Neural cell (in vitro differentiated cells): ENCODE data around the gene FAM78B. TPM values are rescaled to one million over a fixed set of nuclear protein-coding genes. Genes with fewer than 3 reads are reported as not detected.

Source experiments
- H2AFZ ChIP-seq: fragments of 200-600, 300-800 bp; sonication (generic), shearing (Covaris generic); 2 replicates; pipeline ENCODE4 v1.6.0; 2014; ENCODE audit warnings: low read depth, mild to moderate bottlenecking, antibody characterized with exemption, low read length, moderate library complexity
- H3F3A ChIP-seq: fragments of 200-600 bp; shearing (Covaris generic); 2 replicates; pipeline ENCODE4 v1.6.1; 2016; ENCODE audit warnings: mild to moderate bottlenecking, moderate library complexity, mixed read lengths, antibody characterized with exemption, low read length; ENCODE audit not compliant: insufficient read depth, poor library complexity, severe bottlenecking
- H3K27ac ChIP-seq: fragments of 200-600, 300-800 bp; sonication (generic), shearing (Covaris generic); 2 replicates; pipeline ENCODE4 v1.5.1; 2014; ENCODE audit warnings: mild to moderate bottlenecking, low read length, moderate library complexity
- H3K27me3 ChIP-seq: fragments of 300-800, 200-600 bp; sonication (generic), shearing (Covaris generic); 2 replicates; pipeline ENCODE4 v1.6.0; 2014; ENCODE audit warnings: mild to moderate bottlenecking, low read depth, low read length, moderate library complexity; ENCODE audit not compliant: insufficient read depth
- H3K36me3 ChIP-seq: fragments of 300-800, 200-600 bp; sonication (generic), shearing (Covaris generic); 2 replicates; pipeline ENCODE4 v1.5.1; 2014; ENCODE audit warnings: mild to moderate bottlenecking, antibody characterized with exemption, low read length, moderate library complexity; ENCODE audit not compliant: insufficient read depth
- H3K4me2 ChIP-seq: fragments of 300-800, 200-600 bp; sonication (generic), shearing (Covaris generic); 2 replicates; pipeline ENCODE4 v1.6.0; 2014; ENCODE audit warnings: mild to moderate bottlenecking, low read length
- H3K4me3 ChIP-seq: fragments of 300-800, 200-600 bp; sonication (generic), shearing (Covaris generic); 2 replicates; pipeline ENCODE4 v1.5.1; 2014; ENCODE audit warnings: mild to moderate bottlenecking, low read length, moderate library complexity
- H3K79me2 ChIP-seq: fragments of 200-600 bp; shearing (Covaris generic); replicated peaks from 2 replicates; pipeline ENCODE4 v1.6.0; 2014; ENCODE audit warnings: mild to moderate bottlenecking, low read length, moderate library complexity; ENCODE audit not compliant: insufficient read depth
- H3K9ac ChIP-seq: fragments of 300-800, 200-600 bp; sonication (generic), shearing (Covaris generic); 2 replicates; pipeline ENCODE4 v1.6.1; 2016; ENCODE audit warnings: mild to moderate bottlenecking, low read length, mixed read lengths
- H3K9me2 ChIP-seq: fragments of 200-600 bp; shearing (Covaris generic); 2 replicates; pipeline ENCODE4 v1.6.1; 2016; ENCODE audit warnings: mild to moderate bottlenecking, low read length, mixed read lengths; ENCODE audit not compliant: insufficient read depth
- H3K9me3 ChIP-seq: fragments of 200-600, 300-800 bp; sonication (generic), shearing (Covaris generic); 2 replicates; pipeline ENCODE4 v1.6.1; 2016; ENCODE audit warnings: mild to moderate bottlenecking, mixed run types, low read length, moderate library complexity, mixed read lengths
- H4K20me1 ChIP-seq: fragments of 200-600 bp; shearing (Covaris generic); 2 replicates; pipeline ENCODE4 v1.6.1; 2016; ENCODE audit warnings: mild to moderate bottlenecking, mixed run types; ENCODE audit not compliant: insufficient read depth
- EP300 ChIP-seq: fragments of 450-650 bp; conservative IDR thresholded peaks from 2 replicates; pipeline ENCODE4 v1.6.1; 2014; ENCODE audit warnings: antibody characterized with exemption, mild to moderate bottlenecking, moderate library complexity; ENCODE audit not compliant: poor library complexity, severe bottlenecking
- EZH2 ChIP-seq: fragments of 200-600, 300-800 bp; shearing (Covaris generic), sonication (generic); IDR thresholded peaks from 2 replicates; pipeline ENCODE4 v1.6.1; 2014; ENCODE audit warnings: antibody characterized with exemption, low read length, borderline replicate concordance, mild to moderate bottlenecking; ENCODE audit not compliant: insufficient read depth, poor library complexity, severe bottlenecking
- MXI1 ChIP-seq: fragments of 450-650 bp; conservative IDR thresholded peaks from 2 replicates; pipeline ENCODE4 v1.6.1; 2014; ENCODE audit warnings: antibody characterized with exemption, mild to moderate bottlenecking; ENCODE audit not compliant: poor library complexity, severe bottlenecking
- POLR2AphosphoS5 ChIP-seq: IDR thresholded peaks from 2 replicates; pipeline ENCODE4 v1.6.1; 2012
- RAD21 ChIP-seq: fragments of 450-650 bp; conservative IDR thresholded peaks from 2 replicates; pipeline ENCODE4 v1.6.1; 2014; ENCODE audit warnings: antibody characterized with exemption, mild to moderate bottlenecking, moderate library complexity
- SMC3 ChIP-seq: fragments of 450-650 bp; conservative IDR thresholded peaks from 2 replicates; pipeline ENCODE4 v1.6.1; 2014; ENCODE audit warnings: antibody characterized with exemption, mild to moderate bottlenecking, moderate library complexity; ENCODE audit not compliant: poor library complexity
- TAF1 ChIP-seq: IDR thresholded peaks from 2 replicates; pipeline ENCODE4 v1.6.1; 2012; ENCODE audit warnings: low read depth
- polyA plus RNA-seq: library from polyadenylated mRNA; depleted of rRNA; stranded (reverse); fragments of >200 nt; gene quantifications from 2 replicates; pipeline ENCODE4 v1.2.3, GENCODE V29; 2014
- TF ChIP-seq, protein P1 (sequence below): fragments of 450-650 bp; IDR thresholded peaks from 2 replicates; pipeline ENCODE4 v1.5.1; 2014; ENCODE audit warnings: antibody characterized with exemption, mild to moderate bottlenecking, moderate library complexity; ENCODE audit not compliant: poor library complexity, severe bottlenecking
- TF ChIP-seq, protein P2 (sequence below): IDR thresholded peaks from 2 replicates; pipeline ENCODE4 v1.6.1; 2012; ENCODE audit warnings: borderline replicate concordance

Gene FAM78B
- polyA plus RNA-seq, 1 donor from 2014 or later, result 2.4 TPM

DNA sequence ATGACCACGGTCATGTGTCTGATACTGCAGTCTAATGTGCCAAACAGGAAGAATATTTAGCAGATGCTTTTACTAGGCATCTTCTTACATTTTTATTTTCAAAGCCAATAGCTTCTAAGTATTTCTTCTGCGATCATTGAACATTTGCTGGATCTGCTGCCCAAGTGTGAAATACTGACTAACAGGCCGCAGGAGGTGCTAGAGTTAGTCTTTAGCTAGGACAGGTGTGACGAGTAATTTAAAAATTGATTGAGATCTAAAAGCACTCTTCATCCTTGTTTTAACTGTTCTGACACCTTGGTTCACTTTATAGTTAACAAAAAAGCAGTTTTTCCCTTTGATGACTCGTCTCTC lies 748 bp upstream of the FAM78B start:
- Histone ChIP-seq H2AFZ (peak overlapping the region; percentile 30), H3K4me3 (peak overlapping the region; percentile 68), H4K20me1 (no peaks in the 10 kb centered on the region), H3K36me3 (no peaks in the 10 kb centered on the region), H3K27me3 (peaks cover 41% of the 10 kb centered on the region), H3K79me2 (peaks cover 5% of the 10 kb centered on the region), H3K9me2 (no peaks in the 10 kb centered on the region), H3K27ac (no peak overlapping the region), H3K9ac (peak overlapping the region; percentile 63), H3K4me2 (peak overlapping the region; percentile 9), H3K9me3 (no peaks in the 10 kb centered on the region), H3F3A (no peaks in the 10 kb centered on the region)
- TF ChIP-seq, protein P1, sequence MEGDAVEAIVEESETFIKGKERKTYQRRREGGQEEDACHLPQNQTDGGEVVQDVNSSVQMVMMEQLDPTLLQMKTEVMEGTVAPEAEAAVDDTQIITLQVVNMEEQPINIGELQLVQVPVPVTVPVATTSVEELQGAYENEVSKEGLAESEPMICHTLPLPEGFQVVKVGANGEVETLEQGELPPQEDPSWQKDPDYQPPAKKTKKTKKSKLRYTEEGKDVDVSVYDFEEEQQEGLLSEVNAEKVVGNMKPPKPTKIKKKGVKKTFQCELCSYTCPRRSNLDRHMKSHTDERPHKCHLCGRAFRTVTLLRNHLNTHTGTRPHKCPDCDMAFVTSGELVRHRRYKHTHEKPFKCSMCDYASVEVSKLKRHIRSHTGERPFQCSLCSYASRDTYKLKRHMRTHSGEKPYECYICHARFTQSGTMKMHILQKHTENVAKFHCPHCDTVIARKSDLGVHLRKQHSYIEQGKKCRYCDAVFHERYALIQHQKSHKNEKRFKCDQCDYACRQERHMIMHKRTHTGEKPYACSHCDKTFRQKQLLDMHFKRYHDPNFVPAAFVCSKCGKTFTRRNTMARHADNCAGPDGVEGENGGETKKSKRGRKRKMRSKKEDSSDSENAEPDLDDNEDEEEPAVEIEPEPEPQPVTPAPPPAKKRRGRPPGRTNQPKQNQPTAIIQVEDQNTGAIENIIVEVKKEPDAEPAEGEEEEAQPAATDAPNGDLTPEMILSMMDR, result peak; percentile 54
- TF ChIP-seq TAF1, result no peak

DNA sequence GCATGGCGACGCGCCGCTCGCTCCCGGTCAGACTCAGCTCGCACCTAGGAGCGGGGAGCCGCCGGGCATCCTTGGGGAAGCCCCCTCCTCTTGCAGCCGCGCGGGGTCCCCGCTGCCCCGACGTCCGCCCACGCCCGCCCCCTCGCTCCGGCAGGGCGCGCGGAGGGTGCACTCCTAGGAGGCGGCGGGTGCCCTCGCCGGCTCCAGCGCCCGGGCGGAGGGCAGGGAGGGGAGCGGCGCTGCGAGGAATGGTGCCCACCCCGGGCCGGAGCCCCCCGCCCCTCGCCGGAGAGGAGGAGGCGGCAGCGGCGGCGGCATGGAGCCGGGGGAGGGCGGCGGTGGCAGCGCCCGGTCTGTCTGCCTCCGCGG lies 488 bp downstream of the FAM78B start:
- Histone ChIP-seq H3K36me3 (no peaks in the 10 kb centered on the region), H3K79me2 (peaks cover 5% of the 10 kb centered on the region), H3F3A (no peaks in the 10 kb centered on the region), H3K4me3 (peak overlapping the region; percentile 86), H3K9me3 (no peaks in the 10 kb centered on the region), H3K9ac (peak overlapping the region; percentile 63), H3K9me2 (no peaks in the 10 kb centered on the region), H4K20me1 (no peaks in the 10 kb centered on the region), H3K27ac (no peak overlapping the region), H3K4me2 (no peak overlapping the region), H3K27me3 (peaks cover 53% of the 10 kb centered on the region), H2AFZ (no peak overlapping the region)
- TF ChIP-seq POLR2AphosphoS5 (no peak), EP300 (no peak), TAF1 (peak; percentile 14)

DNA sequence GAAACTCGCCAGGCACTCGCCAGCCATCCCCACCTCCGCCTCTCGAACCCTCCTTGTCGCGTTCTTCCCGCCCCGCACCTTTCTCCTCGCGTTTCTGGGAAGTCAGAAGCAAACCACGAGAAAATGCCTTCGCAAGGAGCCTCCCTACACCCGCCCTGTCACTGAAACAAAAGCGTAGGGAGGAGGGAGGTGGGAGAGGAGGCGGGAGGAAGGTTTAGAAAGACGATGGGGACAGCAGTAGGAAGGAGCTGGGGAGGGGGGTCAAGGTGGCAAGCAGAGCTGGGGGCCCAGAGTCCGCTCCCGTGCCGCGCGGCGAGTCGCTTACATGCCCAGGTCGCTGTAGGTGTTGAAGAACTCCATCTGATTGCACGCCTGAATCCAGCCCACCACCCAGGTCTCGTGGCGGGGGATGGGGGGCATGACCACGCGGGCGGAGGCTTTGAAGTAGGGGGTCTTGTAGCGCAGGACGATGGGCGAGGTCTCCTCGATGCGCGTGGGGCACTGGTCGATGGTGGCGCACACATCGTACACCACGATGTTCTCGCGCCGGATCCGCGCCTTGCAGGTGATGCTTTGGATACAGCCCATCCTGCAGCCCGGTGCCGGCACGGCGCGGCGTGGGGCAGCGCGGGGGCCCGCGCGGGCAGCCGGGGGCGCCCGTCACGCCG lies 1.0 kb downstream of the FAM78B start:
- Histone ChIP-seq H3K27ac (no peak overlapping the region), H3K9ac (peak overlapping the region; percentile 63), H3K9me3 (no peaks in the 10 kb centered on the region), H3K27me3 (peaks cover 58% of the 10 kb centered on the region), H2AFZ (peak overlapping the region; percentile 56), H3K4me3 (peak overlapping the region; percentile 86), H3K9me2 (no peaks in the 10 kb centered on the region), H3F3A (no peaks in the 10 kb centered on the region), H4K20me1 (no peaks in the 10 kb centered on the region), H3K36me3 (no peaks in the 10 kb centered on the region), H3K79me2 (peaks cover 5% of the 10 kb centered on the region), H3K4me2 (peak overlapping the region; percentile 68)
- TF ChIP-seq POLR2AphosphoS5 (peak; percentile 17), SMC3 (no peak), EZH2 (no peak), RAD21 (no peak), MXI1 (peak; percentile 72), EP300 (no peak), TAF1 (peak; percentile 19)
- TF ChIP-seq, protein P1, result no peak
- TF ChIP-seq, protein P2, sequence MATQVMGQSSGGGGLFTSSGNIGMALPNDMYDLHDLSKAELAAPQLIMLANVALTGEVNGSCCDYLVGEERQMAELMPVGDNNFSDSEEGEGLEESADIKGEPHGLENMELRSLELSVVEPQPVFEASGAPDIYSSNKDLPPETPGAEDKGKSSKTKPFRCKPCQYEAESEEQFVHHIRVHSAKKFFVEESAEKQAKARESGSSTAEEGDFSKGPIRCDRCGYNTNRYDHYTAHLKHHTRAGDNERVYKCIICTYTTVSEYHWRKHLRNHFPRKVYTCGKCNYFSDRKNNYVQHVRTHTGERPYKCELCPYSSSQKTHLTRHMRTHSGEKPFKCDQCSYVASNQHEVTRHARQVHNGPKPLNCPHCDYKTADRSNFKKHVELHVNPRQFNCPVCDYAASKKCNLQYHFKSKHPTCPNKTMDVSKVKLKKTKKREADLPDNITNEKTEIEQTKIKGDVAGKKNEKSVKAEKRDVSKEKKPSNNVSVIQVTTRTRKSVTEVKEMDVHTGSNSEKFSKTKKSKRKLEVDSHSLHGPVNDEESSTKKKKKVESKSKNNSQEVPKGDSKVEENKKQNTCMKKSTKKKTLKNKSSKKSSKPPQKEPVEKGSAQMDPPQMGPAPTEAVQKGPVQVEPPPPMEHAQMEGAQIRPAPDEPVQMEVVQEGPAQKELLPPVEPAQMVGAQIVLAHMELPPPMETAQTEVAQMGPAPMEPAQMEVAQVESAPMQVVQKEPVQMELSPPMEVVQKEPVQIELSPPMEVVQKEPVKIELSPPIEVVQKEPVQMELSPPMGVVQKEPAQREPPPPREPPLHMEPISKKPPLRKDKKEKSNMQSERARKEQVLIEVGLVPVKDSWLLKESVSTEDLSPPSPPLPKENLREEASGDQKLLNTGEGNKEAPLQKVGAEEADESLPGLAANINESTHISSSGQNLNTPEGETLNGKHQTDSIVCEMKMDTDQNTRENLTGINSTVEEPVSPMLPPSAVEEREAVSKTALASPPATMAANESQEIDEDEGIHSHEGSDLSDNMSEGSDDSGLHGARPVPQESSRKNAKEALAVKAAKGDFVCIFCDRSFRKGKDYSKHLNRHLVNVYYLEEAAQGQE, result no peak
